IMR-90 (cell line): ENCODE results near the gene APOC1. TPM values are rescaled to one million over a fixed set of nuclear protein-coding genes. Genes with fewer than 3 reads are reported as not detected.

ENCODE experiments used
- ATAC-seq: fragments of 200-7000 bp; cut with Tn5 transposase; 2 replicates; pipeline ENCODE4 v1.9.1; 2020; ENCODE audit warnings: low read depth, mild to moderate bottlenecking, moderate library complexity
- BruUV-seq: library from RNA; stranded (reverse); fragments of 400-500 nt; replicated peaks from 2 replicates; lab custom pipeline; 2021; lab: Mats Ljungman, UMichigan
- CTCF ChIA-PET: fragments of 300-600 bp; formaldehyde crosslinking; extraction: SDS; loops from one replicate; lab custom pipeline; 2021; ENCODE audit warnings: antibody characterized with exemption; lab: Yijun Ruan, JAX
- POLR2A ChIA-PET: fragments of 300-600 bp; sonication (Branson Sonifier 250); formaldehyde crosslinking; loops from one replicate; lab custom pipeline; 2022; ENCODE audit warnings: antibody characterized with exemption; ENCODE audit not compliant: unreplicated experiment; lab: Charles Lee
- DNase-seq: peaks from one replicate; pipeline ENCODE4 v3.0.0; 2013
- H2AFZ ChIP-seq: replicated peaks from 2 replicates; pipeline ENCODE3; 2013; ENCODE audit warnings: low read length, mild to moderate bottlenecking; ENCODE audit not compliant: poor library complexity
- H2AK5ac ChIP-seq: 2 replicates; pipeline ENCODE4 v1.6.1; 2013; ENCODE audit warnings: low read depth, low read length, inconsistent platforms
- H2AK9ac ChIP-seq: replicated peaks from 2 replicates; pipeline ENCODE3; 2013; ENCODE audit warnings: mild to moderate bottlenecking, low read depth, low read length, moderate library complexity; ENCODE audit not compliant: poor library complexity
- H2BK120ac ChIP-seq: 2 replicates; pipeline ENCODE4 v1.6.1; 2013; ENCODE audit warnings: low read depth, low read length, inconsistent platforms
- H2BK15ac ChIP-seq: 3 replicates; pipeline ENCODE4 v1.6.1; 2013; ENCODE audit warnings: low read depth, low read length, inconsistent platforms
- H2BK20ac ChIP-seq: 2 replicates; pipeline ENCODE4 v1.6.1; 2013; ENCODE audit warnings: low read depth, mild to moderate bottlenecking, inconsistent platforms, low read length, moderate library complexity
- H2BK5ac ChIP-seq: 2 replicates; pipeline ENCODE4 v1.6.1; 2013; ENCODE audit warnings: mild to moderate bottlenecking, low read depth, low read length, inconsistent platforms; ENCODE audit not compliant: poor library complexity, severe bottlenecking
- H3K14ac ChIP-seq: replicated peaks from 2 replicates; pipeline ENCODE4 v1.6.1; 2013; ENCODE audit warnings: low read depth, low read length, inconsistent platforms
- H3K18ac ChIP-seq: 2 replicates; pipeline ENCODE4 v1.6.1; 2013; ENCODE audit warnings: low read depth, low read length, control low read depth
- H3K23ac ChIP-seq: 2 replicates; pipeline ENCODE4 v1.6.1; 2013; ENCODE audit warnings: low read depth, low read length, inconsistent platforms
- H3K27ac ChIP-seq: 2 replicates; pipeline ENCODE4 v1.5.1; 2013; ENCODE audit warnings: mild to moderate bottlenecking, control low read depth, low read length; ENCODE audit not compliant: insufficient read depth
- H3K27me3 ChIP-seq: 2 replicates; pipeline ENCODE4 v1.6.1; 2013; ENCODE audit warnings: low read length; ENCODE audit not compliant: control insufficient read depth, insufficient read depth
- H3K36me3 ChIP-seq: 2 replicates; pipeline ENCODE4 v1.6.1; 2013; ENCODE audit warnings: low read length, mixed read lengths; ENCODE audit not compliant: control insufficient read depth, insufficient read depth
- H3K4ac ChIP-seq: 2 replicates; pipeline ENCODE4 v1.6.1; 2013; ENCODE audit warnings: low read depth, low read length, inconsistent platforms
- H3K4me1 ChIP-seq: 2 replicates; pipeline ENCODE4 v1.6.1; 2013; ENCODE audit warnings: low read length, mixed read lengths; ENCODE audit not compliant: control insufficient read depth, insufficient read depth
- H3K4me2 ChIP-seq: 2 replicates; pipeline ENCODE4 v1.6.1; 2013; ENCODE audit warnings: low read depth, mild to moderate bottlenecking, control low read depth, low read length, moderate library complexity
- H3K4me3 ChIP-seq: 2 replicates; pipeline ENCODE4 v1.5.1; 2013; ENCODE audit warnings: low read depth, mild to moderate bottlenecking, control low read depth, low read length, moderate library complexity; ENCODE audit not compliant: insufficient read depth
- H3K56ac ChIP-seq: 2 replicates; pipeline ENCODE4 v1.6.1; 2013; ENCODE audit warnings: low read length, inconsistent platforms; ENCODE audit not compliant: insufficient read depth; ENCODE audit errors: extremely low read depth
- H3K79me1 ChIP-seq, 2 experiments: 2 replicates each; pipeline ENCODE4 v1.6.1; 2013; ENCODE audit warnings: low read length in 2 of 2, inconsistent platforms in 1 of 2, low read depth in 1 of 2
- H3K9ac ChIP-seq: 2 replicates; pipeline ENCODE4 v1.6.1; 2013; ENCODE audit warnings: low read depth, low read length, control low read depth
- H3K9me1 ChIP-seq: 2 replicates; pipeline ENCODE4 v1.6.1; 2013; ENCODE audit warnings: low read length, inconsistent platforms; ENCODE audit not compliant: insufficient read depth
- H3K9me3 ChIP-seq: 2 replicates; pipeline ENCODE4 v1.6.1; 2013; ENCODE audit warnings: low read length; ENCODE audit not compliant: control insufficient read depth, insufficient read depth
- H4K20me1 ChIP-seq: 2 replicates; pipeline ENCODE4 v1.6.1; 2013; ENCODE audit warnings: low read length, inconsistent platforms; ENCODE audit not compliant: insufficient read depth
- H4K5ac ChIP-seq: 2 replicates; pipeline ENCODE4 v1.6.1; 2013; ENCODE audit warnings: mild to moderate bottlenecking, low read depth, low read length, control low read depth
- H4K8ac ChIP-seq, 2 experiments: 2 replicates each; pipeline ENCODE4 v1.6.1; 2013; ENCODE audit warnings: low read depth in 2 of 2, low read length in 2 of 2, control low read depth in 1 of 2, inconsistent platforms in 1 of 2
- H4K91ac ChIP-seq: 2 replicates; pipeline ENCODE4 v1.6.1; 2013; ENCODE audit warnings: low read depth, low read length, inconsistent platforms; ENCODE audit not compliant: insufficient read depth
- BHLHE40 ChIP-seq: fragments of 150-350 bp; IDR thresholded peaks from 2 replicates; pipeline ENCODE4 v1.6.1; 2016; ENCODE audit warnings: mild to moderate bottlenecking, low read depth, low read length
- CHD1 ChIP-seq: IDR thresholded peaks from 2 replicates; pipeline ENCODE4 v1.6.1; 2012; ENCODE audit warnings: low read depth, low read length, improper control_type of control experiment
- WGBS, 2 experiments: methylation state at CpG; one replicate each; pipeline versions ENCODE4 v1.1.5 to v1.1.7; 2013; ENCODE audit warnings: missing lambda C conversion rate in 2 of 2; ENCODE audit not compliant: insufficient read length in 1 of 2; ENCODE audit errors: extremely low coverage in 2 of 2; 5-methylcytosine and 5-hydroxymethylcytosine counted together
- dilution Hi-C: fragments of 300-500 bp; cut with HindIII; formaldehyde crosslinking; loops from one replicate; pipeline ENCODE4 v1.14.3; 2018; ENCODE audit warnings: low sequenced_read_pairs; ENCODE audit not compliant: unreplicated experiment
- in situ Hi-C: fragments of 300-500 bp; cut with MboI; formaldehyde crosslinking; loops from 3 replicates; pipeline ENCODE4 v1.14.3; 2019; ENCODE audit warnings: low sequenced_read_pairs, inconsistent platforms, mixed read lengths
- intact Hi-C: fragments of 100-400 bp; cut with micrococcal nuclease; formaldehyde crosslinking; loops from 2 replicates; pipeline ENCODE4 v1.10.0; 2022
- polyA plus RNA-seq, 3 experiments: library from polyadenylated mRNA; depleted of rRNA; stranded (reverse); fragments of >200 nt; gene quantifications; 2 replicates each; pipeline ENCODE4 v1.2.3, GENCODE V29; 2012; ENCODE audit warnings: low replicate concordance in 1 of 3
- total RNA-seq: library from RNA; depleted of rRNA; stranded (reverse); fragments of >200 nt; gene quantifications from 2 replicates; pipeline ENCODE4 v1.2.3, GENCODE V29; 2012

Gene APOC1
- total and polyA plus RNA-seq, 2 of the 4 experiments (the other 2 are of a cell fraction) = 1.1 TPM; not detected in 1

- no TSS peak for BruUV-seq
- H3K27ac ChIP-seq = peak overlapping the region; percentile 18; the same call in 1 of the 2 replicates
- CTCF ChIA-PET = no interaction called here
Measured at GRCh38 chr19:44927746-44928145, 13.3 kb downstream of the APOC1 start.

More at GRCh38 chr19:44927746-44928145, 13.3 kb downstream of the APOC1 start:
- H4K5ac ChIP-seq = no peak overlapping the region; the same call in 1 of the 2 replicates
- intact Hi-C loops (no loop called here), in situ Hi-C loops (no loop called here), dilution Hi-C loops (no loop called here)
- H3K14ac ChIP-seq = no peak overlapping the region; the same call in 1 of the 2 replicates
- H3K79me1 ChIP-seq = no peaks in the 10 kb centered on the region
- peaks cover 23% of the 10 kb centered on the region for H3K4me1 ChIP-seq
- H3K27me3 ChIP-seq = peaks cover 3% of the 10 kb centered on the region
- DNase-seq (peak; percentile 59), ATAC-seq (peak; percentile 18)
- TF ChIP-seq BHLHE40 (peak; percentile 48; the same call in 1 of the 2 replicates), CHD1 (no peak)
- no peak overlapping the region for H4K91ac ChIP-seq
- no peaks in the 10 kb centered on the region for H3K9me3 ChIP-seq
- H3K4me2 ChIP-seq = no peak overlapping the region; the same call in 1 of the 2 replicates
- peak overlapping the region; percentile 24; the same call in 1 of the 2 replicates for H3K18ac ChIP-seq
- no peak overlapping the region for H2AK9ac ChIP-seq
- no peak overlapping the region for H3K4ac ChIP-seq
- 0 out of 2 replicates have a peak overlapping the region, but pooled peaks have one; percentile 17 for H2BK20ac ChIP-seq
- H2BK120ac ChIP-seq = no peak overlapping the region
- H4K8ac ChIP-seq = peak overlapping the region in 1 of 2 experiments; percentile 44; a peak in 1 of 4 replicates
- no peak overlapping the region for H3K56ac ChIP-seq
- no peak overlapping the region for H3K9ac ChIP-seq
- no peaks in the 10 kb centered on the region for H3K9me1 ChIP-seq
- H3K36me3 ChIP-seq = no peaks in the 10 kb centered on the region
- H4K20me1 ChIP-seq = no peaks in the 10 kb centered on the region
- no peak overlapping the region for H3K4me3 ChIP-seq
- WGBS, 2 experiments = no CpG with 5 or more reads among the region's 5 CpGs
- H2AFZ ChIP-seq = peak overlapping the region; percentile 39
- no peak overlapping the region for H3K23ac ChIP-seq
- H2AK5ac ChIP-seq = no peak overlapping the region; the same call in 1 of the 2 replicates
- H2BK15ac ChIP-seq = no peak overlapping the region
- POLR2A ChIA-PET = no interaction called here
- H2BK5ac ChIP-seq = no peak overlapping the region
